Type B pancreatic cell (in vitro differentiated cells): ENCODE results near the gene RSPO4. TPM values are rescaled to one million over a fixed set of nuclear protein-coding genes. Genes with fewer than 3 reads are reported as not detected.

ENCODE experiments used
- DNase-seq: peaks from one replicate; pipeline ENCODE4 v3.0.0; 2021; ENCODE audit warnings: mixed read lengths; ENCODE audit not compliant: unreplicated experiment; ENCODE audit errors: extremely low spot score
- H3K27ac Mint-ChIP-seq: 2 replicates; pipeline ENCODE4 v1.8.0; 2021; ENCODE audit warnings: mild to moderate bottlenecking, mixed read lengths
- H3K27me3 Mint-ChIP-seq: 2 replicates; pipeline ENCODE4 v1.8.0; 2021; ENCODE audit warnings: mixed read lengths
- H3K36me3 Mint-ChIP-seq: 2 replicates; pipeline ENCODE4 v1.8.0; 2021; ENCODE audit warnings: mixed read lengths
- H3K4me1 Mint-ChIP-seq: one replicate; pipeline ENCODE4 v1.8.0; 2021; ENCODE audit warnings: mixed read lengths; ENCODE audit not compliant: unreplicated experiment
- H3K4me3 Mint-ChIP-seq: 2 replicates; pipeline ENCODE4 v1.8.0; 2021; ENCODE audit warnings: mild to moderate bottlenecking, mixed read lengths
- H3K9me3 Mint-ChIP-seq: 2 replicates; pipeline ENCODE4 v1.8.0; 2021; ENCODE audit warnings: mixed read lengths
- CTCF ChIP-seq: fragments of 200-600 bp; sonication (generic); conservative IDR thresholded peaks from 2 replicates; pipeline ENCODE4 v1.5.0; 2021; ENCODE audit warnings: antibody characterized with exemption, mild to moderate bottlenecking
- total RNA-seq: library from RNA; stranded (reverse); gene quantifications from 2 replicates; pipeline ENCODE4 v1.2.1, GENCODE V29; 2021; ENCODE audit warnings: low replicate concordance

RSPO4 gene
- total RNA-seq, 1 donor from 2014 or later = 2.4 TPM

DNA sequence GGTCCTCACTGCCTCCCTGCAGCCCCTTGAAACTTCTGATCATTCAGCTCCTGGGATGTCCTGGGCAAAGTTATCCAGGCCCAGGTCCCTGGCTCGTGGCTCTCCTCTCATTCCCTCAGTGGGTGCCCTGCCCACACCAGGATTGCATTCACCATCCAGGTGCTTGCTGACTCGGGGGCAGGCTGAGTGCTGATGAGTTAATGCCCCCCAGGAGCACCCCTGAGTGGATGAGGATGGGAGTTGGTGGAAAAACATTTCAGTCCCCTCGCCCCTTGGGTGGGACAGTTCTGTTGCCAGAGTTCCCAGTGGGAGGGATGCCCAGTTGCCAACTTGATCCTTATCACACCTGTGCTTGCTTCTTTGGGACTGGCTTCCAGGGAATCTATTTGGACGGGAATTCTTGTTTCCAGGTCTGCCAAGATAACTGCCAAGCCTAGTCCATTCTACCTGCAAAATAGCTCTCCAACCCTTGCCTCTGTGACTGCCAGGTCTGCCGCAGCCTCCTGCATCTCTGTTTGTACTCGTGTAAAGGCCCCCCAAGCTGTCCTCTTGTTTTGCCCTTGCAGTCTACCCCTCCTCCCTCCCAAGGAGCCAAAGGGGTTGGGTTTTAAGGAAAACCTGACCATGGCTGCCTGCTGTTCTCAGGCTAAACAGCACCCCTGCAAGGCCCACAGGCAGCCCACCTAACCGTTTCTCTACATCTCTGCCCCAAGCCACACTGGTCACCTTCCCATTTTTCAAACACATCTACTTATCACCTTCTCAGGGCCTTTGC lies 11.6 kb upstream of the RSPO4 start:
- peaks cover 27% of the 10 kb centered on the region for H3K27me3 Mint-ChIP-seq
- TF ChIP-seq CTCF = no peak
- H3K4me3 Mint-ChIP-seq = no peak overlapping the region
- H3K36me3 Mint-ChIP-seq = no peaks in the 10 kb centered on the region
- H3K27ac Mint-ChIP-seq = no peak overlapping the region
- no peak for DNase-seq
- H3K4me1 Mint-ChIP-seq = no peaks in the 10 kb centered on the region
- peaks cover 4% of the 10 kb centered on the region for H3K9me3 Mint-ChIP-seq

DNA sequence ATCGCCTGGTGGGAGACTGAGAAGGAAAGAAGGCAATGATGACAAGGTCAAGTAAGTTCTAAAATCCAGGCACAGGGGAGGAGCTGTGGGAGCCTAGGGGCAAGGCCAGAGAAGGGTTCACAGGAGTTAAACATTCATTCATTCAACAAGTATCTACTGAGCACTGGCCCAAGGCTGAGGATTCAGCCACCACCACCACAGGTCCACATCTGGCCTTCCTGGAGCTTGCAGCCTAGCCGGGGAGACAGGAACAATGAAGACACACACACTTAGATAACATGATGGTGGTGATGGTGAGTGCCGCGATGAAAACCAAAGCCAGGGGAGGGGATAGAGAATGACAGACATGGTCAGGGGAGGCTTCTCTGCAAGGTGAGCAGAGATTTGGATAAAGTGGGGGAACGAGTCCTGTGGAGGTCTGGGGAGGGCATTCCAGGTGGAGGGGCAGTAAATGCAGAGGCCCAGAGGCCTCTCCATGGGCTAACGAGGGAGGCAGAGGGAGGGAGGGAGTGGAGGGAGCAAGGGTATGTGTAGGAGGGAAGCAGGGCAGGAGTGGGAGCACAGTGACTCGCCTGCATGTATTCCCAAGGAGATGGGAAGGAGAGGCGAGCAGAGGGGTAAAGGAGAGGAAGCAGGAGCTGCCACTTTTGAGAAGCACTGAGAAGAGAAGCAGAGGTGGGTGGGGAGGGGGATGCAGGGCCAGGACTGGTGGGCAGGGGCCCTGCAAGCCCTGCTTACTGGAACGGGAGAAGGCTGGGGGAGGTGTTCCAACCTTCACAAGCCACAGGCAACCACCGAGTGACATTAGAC lies 10.5 kb upstream of the RSPO4 start:
- no peak for TF ChIP-seq CTCF
- Mint-ChIP-seq H3K4me3 (no peak overlapping the region), H3K36me3 (no peaks in the 10 kb centered on the region), H3K4me1 (no peaks in the 10 kb centered on the region), H3K27me3 (peaks cover 30% of the 10 kb centered on the region), H3K27ac (no peak overlapping the region), H3K9me3 (peaks cover 4% of the 10 kb centered on the region)
- no peak for DNase-seq

DNA sequence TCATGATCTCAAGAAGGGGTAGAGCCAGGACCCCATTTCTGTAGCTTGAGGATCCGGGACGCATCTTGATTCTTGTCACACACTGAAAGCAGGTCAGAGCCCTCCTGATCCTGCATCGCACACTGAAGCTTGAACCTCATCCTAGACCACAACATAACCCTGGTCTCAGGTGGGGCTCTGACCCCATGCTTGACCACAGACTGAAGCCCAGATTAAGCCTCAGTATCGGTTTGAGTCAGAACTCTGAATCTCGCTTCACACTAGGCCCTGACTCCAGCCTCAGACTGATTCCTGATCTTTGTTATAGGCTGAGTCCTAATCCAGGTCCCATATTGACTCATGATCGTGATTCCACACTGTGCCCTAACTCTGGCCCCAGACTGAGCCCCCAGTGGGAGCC lies 8.5 kb upstream of the RSPO4 start:
- no peak for DNase-seq

DNA sequence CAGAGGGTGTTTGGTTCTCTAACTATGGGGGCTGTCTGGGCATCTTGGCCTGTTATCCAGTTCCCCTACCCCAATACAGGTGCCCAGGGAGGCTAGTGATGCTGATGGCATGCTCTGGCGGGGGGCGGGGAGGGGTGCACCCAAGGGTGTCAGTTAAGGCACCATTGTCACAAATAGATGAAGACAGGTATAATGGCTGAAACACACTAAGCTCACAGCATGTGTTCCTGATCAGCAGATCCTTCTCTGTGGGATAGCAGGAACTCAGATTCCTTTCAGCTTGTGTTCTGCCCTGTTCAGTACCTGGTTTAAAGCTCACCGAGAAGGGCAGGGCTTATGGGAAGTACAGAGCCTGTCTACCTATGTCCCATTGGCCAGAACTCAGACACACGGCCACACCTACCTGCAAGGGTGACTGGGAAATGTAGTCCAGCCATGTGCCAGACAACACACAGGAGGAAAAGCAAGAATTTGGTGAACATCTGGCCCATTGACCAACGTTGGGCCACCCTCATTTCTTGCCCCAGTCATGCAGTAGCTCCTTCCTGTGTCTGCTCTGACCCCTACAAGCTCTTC lies 3.4 kb upstream of the RSPO4 start:
- peaks cover 7% of the 10 kb centered on the region for H3K4me1 Mint-ChIP-seq
- no peak overlapping the region for H3K27ac Mint-ChIP-seq
- peaks cover 54% of the 10 kb centered on the region for H3K27me3 Mint-ChIP-seq
- H3K9me3 Mint-ChIP-seq = no peaks in the 10 kb centered on the region
- no peak for TF ChIP-seq CTCF
- no peak for DNase-seq
- H3K36me3 Mint-ChIP-seq = no peaks in the 10 kb centered on the region
- H3K4me3 Mint-ChIP-seq = no peak overlapping the region

More for the DNA sequence above, 8.5 kb upstream of the RSPO4 start:
- TF ChIP-seq CTCF = no peak
- Mint-ChIP-seq H3K4me1 (no peaks in the 10 kb centered on the region), H3K36me3 (no peaks in the 10 kb centered on the region), H3K9me3 (peaks cover 1% of the 10 kb centered on the region), H3K4me3 (no peak overlapping the region), H3K27ac (no peak overlapping the region), H3K27me3 (peaks cover 31% of the 10 kb centered on the region)

DNA sequence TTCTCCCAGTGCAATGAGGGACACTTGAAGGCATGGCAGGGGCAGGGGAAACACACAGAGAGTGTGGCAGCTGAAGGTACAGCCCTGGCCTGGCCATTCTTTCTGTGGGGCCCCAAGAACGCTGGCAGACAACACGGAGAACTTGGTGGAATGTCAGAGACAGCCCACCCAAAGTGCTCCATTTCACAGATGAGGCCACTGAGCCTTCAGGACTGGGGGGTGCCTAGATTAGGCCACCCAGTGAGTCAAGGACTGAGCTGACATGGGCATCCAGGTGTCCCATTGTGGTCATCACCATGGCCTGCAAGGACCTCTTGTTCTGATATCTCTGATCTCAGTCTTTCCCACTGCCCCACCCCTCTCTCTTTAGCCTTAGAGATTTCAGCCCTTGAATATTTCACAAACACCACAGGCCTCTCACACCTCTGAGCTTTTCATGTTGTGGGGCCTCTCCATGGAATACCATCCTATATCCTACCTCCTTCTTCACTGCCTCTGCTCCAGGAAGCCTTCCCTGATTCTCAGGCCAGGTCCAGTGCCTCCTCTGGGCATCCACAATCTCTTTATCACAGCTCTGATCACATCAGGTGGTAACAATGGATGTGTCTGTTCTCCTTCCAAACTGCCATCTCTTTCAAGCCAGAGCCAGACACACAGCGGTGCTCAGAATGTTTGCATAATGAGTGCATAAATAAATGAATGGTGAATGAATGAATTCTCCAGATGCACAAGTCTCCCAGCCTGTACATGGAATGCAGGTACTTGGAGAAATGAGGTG lies 2.0 kb upstream of the RSPO4 start:
- peaks cover 60% of the 10 kb centered on the region for H3K27me3 Mint-ChIP-seq
- no peaks in the 10 kb centered on the region for H3K9me3 Mint-ChIP-seq
- H3K27ac Mint-ChIP-seq = no peak overlapping the region
- DNase-seq = no peak
- peaks cover 7% of the 10 kb centered on the region for H3K4me1 Mint-ChIP-seq
- peak overlapping the region; percentile 15 for H3K4me3 Mint-ChIP-seq
- no peak for TF ChIP-seq CTCF
- no peaks in the 10 kb centered on the region for H3K36me3 Mint-ChIP-seq
